Right cardiac atrium (tissue), 5 donors: ENCODE measurements around the gene STK36. TPM values are rescaled to one million over a fixed set of nuclear protein-coding genes. Genes with fewer than 3 reads are reported as not detected.

ENCODE experiments used
- ATAC-seq, 2 donors: fragments of 200-7000 bp; cut with Tn5 transposase; one replicate each; pipeline versions ENCODE4 v1.8.0 to v1.9.1; 2020; ENCODE audit warnings: moderate library complexity in 2 of 2, mild to moderate bottlenecking in 1 of 2
- DNase-seq, 3 donors: peaks; one replicate each; pipeline ENCODE4 v3.0.0-alpha.2; 2020
- H3K27ac ChIP-seq: one replicate; pipeline ENCODE4 v1.5.1; 2013; ENCODE audit warnings: mild to moderate bottlenecking, low read length, control low read depth, moderate library complexity
- H3K27me3 ChIP-seq: one replicate; pipeline ENCODE4 v1.6.1; 2013; ENCODE audit not compliant: control insufficient read depth, insufficient read depth
- H3K4me1 ChIP-seq: one replicate; pipeline ENCODE4 v1.6.1; 2013; ENCODE audit warnings: low read length; ENCODE audit not compliant: control insufficient read depth, insufficient read depth
- H3K4me3 ChIP-seq: one replicate; pipeline ENCODE4 v1.5.1; 2013; ENCODE audit warnings: low read length, control low read depth
- H3K9me3 ChIP-seq: one replicate; pipeline ENCODE4 v1.6.1; 2013; ENCODE audit warnings: low read length; ENCODE audit not compliant: control insufficient read depth
- WGBS: extraction: QIAGEN DNeasy Blood & Tissue Kit; methylation state at CpG from one replicate; pipeline ENCODE4 v1.1.7; 2013; 5-methylcytosine and 5-hydroxymethylcytosine counted together
- intact Hi-C, 4 donors: fragments of 100-400 bp; cut with DNase I; formaldehyde crosslinking; loops; one replicate each; pipeline versions ENCODE4 v1.11.0 to v1.14.0; 2022 to 2023
- polyA plus RNA-seq: library from polyadenylated mRNA; stranded (reverse); fragments of 200-250 nt; gene quantifications from one replicate; pipeline ENCODE4 v1.2.3, GENCODE V29; 2013
- total RNA-seq, 4 donors: library from RNA; stranded (reverse); fragmentation: NEBNext Ultra II Directional; extraction: Animal tissue kit (Norgen Biotek cat#: 25700); gene quantifications; one replicate each; pipeline ENCODE4 v1.2.1, GENCODE V29; 2021
- donor health status: healthy with polysubstance abuse.
- donor health status: DM: no; HTN: yes; CAD: no.
- donor health status: DM: no; HTN: no; CAD: no.
- donor health status: DM: no; HTN: yes; CAD: no; lungs with severe emphysema.
- donor health status: DM: yes; HTN: yes; CAD: no.

The STK36 gene
- total and polyA plus RNA-seq, 5 donors: 8.3 to 11.2 (median 9.7) TPM

DNA sequence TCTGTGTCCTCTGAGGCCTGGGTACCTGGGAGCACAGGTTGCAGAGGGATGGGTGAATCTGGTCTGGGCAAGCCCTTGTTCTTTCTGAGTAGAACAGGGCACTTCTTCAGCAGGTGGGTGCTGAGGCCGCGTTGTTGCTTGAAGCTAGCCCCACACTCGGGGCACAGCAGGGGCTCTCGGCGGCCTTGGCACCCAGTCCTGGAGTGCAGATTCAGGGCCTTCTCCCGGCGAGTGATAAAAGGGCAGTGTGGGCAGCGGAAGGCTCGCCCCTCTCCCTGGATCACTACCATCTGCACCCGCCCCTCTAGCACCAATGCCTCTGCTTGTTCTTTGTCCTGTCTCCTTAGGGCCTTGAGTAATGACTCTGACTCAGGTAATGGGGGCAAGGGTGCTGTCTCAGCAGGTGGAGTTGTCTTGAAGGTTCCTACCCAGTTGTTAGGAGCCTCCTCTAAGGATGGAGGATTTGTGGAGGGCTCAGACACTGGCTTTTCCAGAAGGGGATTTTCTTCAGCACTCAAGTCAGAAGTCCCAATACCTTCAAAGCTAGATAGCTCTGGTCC lies 28.1 kb upstream of the STK36 start:
- Histone ChIP-seq H3K27me3 (no peaks in the 10 kb centered on the region), H3K27ac (no peak overlapping the region), H3K9me3 (no peaks in the 10 kb centered on the region), H3K4me3 (no peak overlapping the region), H3K4me1 (no peaks in the 10 kb centered on the region)
- ATAC-seq (no peak), DNase-seq (no peak)
- intact Hi-C loops: loop anchor here in 1 of 4 donors (10.0 kb wide), 1 partner anchor 229 kb away; the partner anchor contains the start of gene VIL1
- WGBS: 93% methylated on average over 10 of the region's 10 CpGs

DNA sequence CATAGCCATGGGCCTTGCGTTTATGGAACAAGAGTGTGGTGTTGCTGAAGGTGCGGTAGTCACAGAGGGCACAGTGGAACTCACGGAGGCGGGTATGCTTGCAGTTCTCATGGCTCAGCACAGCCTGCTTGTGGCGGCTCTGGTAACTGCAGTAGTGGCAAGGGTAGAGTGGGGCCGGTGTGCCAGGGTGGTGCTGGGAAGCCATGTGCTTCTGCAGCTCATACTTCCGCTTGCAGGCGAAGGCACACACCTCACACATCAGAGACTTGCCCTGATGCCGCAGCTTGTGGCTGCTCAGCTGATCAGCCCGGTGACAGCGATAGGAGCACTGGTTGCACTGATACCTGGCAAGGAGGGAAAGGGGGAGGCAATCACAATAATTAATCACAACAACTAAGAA lies 27.2 kb upstream of the STK36 start:
- Histone ChIP-seq H3K27me3 (no peaks in the 10 kb centered on the region), H3K9me3 (no peaks in the 10 kb centered on the region), H3K4me3 (no peak overlapping the region), H3K27ac (no peak overlapping the region), H3K4me1 (no peaks in the 10 kb centered on the region)
- 89% methylated on average over 11 of the region's 11 CpGs for WGBS
- ATAC-seq: no peak
- DNase-seq: no peak
- intact Hi-C loops: loop anchor here in 1 of 4 donors (5.0 to 10.0 kb wide), 2 partner anchors 230 to 352 kb away; partner anchors contain the start of genes TMBIM1 and VIL1

DNA sequence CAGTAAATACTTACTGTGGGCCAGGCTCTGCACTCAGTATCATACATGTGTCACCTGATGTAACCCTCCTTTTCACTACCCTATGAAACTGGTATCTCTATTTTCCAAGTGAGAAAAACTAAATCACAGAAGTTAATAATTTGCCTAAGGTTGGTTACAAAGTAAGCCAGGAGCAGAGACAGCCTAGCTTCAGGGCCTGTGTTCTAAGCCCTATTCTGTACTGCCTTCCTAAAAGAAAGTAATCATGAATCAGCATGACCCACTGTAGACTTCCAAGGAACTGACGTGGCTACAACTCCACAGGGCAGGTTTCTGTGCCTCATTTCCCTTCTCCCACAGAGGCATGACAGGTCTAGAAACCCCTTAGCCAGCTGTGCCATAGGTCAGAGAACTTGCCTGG lies 26.8 kb upstream of the STK36 start:
- Histone ChIP-seq H3K4me1 (no peaks in the 10 kb centered on the region), H3K4me3 (no peak overlapping the region), H3K27me3 (no peaks in the 10 kb centered on the region), H3K27ac (no peak overlapping the region), H3K9me3 (no peaks in the 10 kb centered on the region)
- intact Hi-C loops: loop anchor here in 1 of 4 donors (5.0 to 10.0 kb wide), 2 partner anchors 230 to 353 kb away; partner anchors contain the start of genes TMBIM1 and VIL1
- no peak for DNase-seq
- 87% methylated on average over 1 of the region's 1 CpG for WGBS
- no peak for ATAC-seq

DNA sequence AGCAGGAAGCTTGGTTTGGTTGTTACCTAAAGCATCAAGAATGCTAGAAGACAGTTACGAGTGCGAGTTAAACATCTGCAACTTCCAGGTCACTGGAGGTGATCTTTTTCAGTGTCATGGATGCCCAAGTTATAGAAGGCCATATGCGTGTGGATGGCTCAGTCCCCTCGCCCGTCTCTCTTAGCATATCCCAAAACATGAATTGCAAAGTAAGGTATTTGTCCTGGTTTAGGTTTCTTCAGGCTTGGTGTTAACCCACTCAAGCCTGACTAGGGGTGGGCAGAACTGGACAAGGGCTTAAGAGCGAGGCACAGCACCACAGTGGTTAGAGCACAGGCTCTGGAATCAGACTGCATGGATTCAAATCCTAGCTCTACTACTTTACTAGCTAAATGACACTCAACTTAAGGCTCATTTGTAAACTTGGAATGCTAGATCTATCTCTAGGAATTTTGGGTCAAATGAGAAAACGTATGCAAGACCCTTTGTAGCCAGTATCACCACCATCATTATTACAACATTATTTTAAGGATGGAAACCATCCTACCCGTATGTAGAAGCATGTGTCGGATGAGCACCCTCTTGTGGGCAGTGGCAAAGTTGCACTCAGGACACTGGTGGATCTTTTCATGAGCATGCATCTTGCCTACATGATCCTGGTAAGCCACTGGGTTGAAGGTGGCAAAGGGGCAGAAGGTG lies 23.6 kb upstream of the STK36 start:
- peak; percentile 61 to 71 for ATAC-seq
- Histone ChIP-seq H3K4me1 (no peaks in the 10 kb centered on the region), H3K4me3 (no peak overlapping the region), H3K9me3 (no peaks in the 10 kb centered on the region), H3K27me3 (no peaks in the 10 kb centered on the region), H3K27ac (no peak overlapping the region)
- WGBS: 68% methylated on average over 9 of the region's 9 CpGs
- intact Hi-C loops: loop anchor here in 1 of 4 donors (5.0 to 10.0 kb wide), 2 partner anchors 233 to 356 kb away; partner anchors contain the start of genes TMBIM1 and VIL1
- peak; percentile 33 to 79 (median 64) for DNase-seq

DNA sequence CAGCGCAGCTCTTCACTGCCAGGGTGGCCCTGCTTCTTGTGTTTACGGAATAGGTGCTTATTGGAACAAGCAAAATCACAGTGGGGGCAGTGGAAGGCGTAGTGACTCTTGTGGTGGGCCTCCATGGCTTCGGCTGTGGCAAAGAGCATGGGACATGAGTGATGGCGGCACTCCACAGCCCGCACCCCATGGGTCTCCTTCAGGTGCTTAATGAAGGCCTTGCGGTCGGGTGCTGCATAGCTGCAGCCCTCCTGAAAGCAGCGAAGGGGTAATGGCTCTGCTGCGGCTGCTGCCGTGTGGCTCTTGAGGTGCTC lies 23.1 kb upstream of the STK36 start:
- no peak overlapping the region for H3K4me3 ChIP-seq
- H3K27me3 ChIP-seq: no peaks in the 10 kb centered on the region
- intact Hi-C loops: loop anchor here in 1 of 4 donors (5.0 to 10.0 kb wide), 2 partner anchors 234 to 356 kb away; partner anchors contain the start of genes TMBIM1 and VIL1
- DNase-seq (no peak), ATAC-seq (peak in 1 of 2 donors; percentile 15)
- H3K27ac ChIP-seq: no peak overlapping the region
- 85% methylated on average over 11 of the region's 11 CpGs for WGBS
- no peaks in the 10 kb centered on the region for H3K9me3 ChIP-seq
- H3K4me1 ChIP-seq: no peaks in the 10 kb centered on the region

DNA sequence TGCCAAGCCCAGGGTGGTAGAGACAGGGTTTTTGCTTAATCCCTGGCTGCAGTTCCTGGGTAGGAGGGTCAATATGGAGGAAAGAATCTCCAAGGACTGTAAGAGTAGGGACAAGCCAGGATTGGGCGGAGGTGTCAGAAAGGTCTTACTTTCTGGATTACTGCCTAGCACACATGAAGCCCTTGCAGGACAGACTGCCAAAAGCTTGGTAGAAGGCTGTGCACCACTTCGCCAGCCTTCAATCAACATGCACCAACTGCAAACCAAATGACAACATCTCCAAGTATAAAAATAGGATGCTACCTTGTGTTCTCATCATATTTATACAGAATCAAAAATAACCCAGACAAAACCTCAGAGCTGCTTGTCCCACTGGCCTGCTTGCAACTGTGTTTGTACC lies 16.1 kb upstream of the STK36 start:
- no peak overlapping the region for H3K4me3 ChIP-seq
- WGBS: 76% methylated on average over 2 of the region's 2 CpGs
- H3K27me3 ChIP-seq: no peaks in the 10 kb centered on the region
- H3K9me3 ChIP-seq: no peaks in the 10 kb centered on the region
- ATAC-seq (no peak), DNase-seq (no peak)
- intact Hi-C loops: no loop called here
- H3K4me1 ChIP-seq: no peaks in the 10 kb centered on the region
- H3K27ac ChIP-seq: peak overlapping the region; percentile 50

DNA sequence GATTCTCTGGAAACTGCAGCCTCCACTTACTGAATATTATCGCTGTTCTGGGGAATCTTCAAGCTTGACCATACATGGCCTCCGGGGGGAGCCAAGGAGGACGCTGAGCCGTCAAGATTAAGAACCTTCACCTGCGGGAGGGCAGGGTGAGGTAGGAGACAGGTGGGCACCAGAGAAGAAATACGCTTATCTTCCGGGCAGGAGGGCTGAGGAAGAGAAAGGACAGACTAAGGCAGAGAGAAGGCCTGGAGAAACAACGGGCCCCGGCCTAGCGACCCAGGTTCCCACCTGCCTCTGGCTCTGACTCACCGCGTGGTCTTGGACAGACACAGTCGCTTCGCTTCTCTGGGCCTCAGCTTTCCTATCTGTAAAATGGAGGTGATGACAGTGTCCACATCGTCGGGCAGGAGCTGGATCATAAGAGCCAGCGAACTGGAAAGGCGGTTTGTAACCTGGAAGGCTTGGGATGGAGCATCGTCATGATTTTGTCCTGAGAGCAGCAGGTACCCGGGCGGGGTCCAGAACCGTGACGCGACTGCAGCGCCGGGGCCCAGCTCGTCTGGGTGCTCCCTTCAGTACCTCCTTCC lies 13.1 kb upstream of the STK36 start:
- H3K4me1 ChIP-seq: no peaks in the 10 kb centered on the region
- 2% methylated on average over 27 of the region's 27 CpGs for WGBS
- H3K9me3 ChIP-seq: no peaks in the 10 kb centered on the region
- intact Hi-C loops: no loop called here
- no peaks in the 10 kb centered on the region for H3K27me3 ChIP-seq
- no peak for DNase-seq
- no peak for ATAC-seq
- H3K4me3 ChIP-seq: peak overlapping the region; percentile 84
- H3K27ac ChIP-seq: no peak overlapping the region

DNA sequence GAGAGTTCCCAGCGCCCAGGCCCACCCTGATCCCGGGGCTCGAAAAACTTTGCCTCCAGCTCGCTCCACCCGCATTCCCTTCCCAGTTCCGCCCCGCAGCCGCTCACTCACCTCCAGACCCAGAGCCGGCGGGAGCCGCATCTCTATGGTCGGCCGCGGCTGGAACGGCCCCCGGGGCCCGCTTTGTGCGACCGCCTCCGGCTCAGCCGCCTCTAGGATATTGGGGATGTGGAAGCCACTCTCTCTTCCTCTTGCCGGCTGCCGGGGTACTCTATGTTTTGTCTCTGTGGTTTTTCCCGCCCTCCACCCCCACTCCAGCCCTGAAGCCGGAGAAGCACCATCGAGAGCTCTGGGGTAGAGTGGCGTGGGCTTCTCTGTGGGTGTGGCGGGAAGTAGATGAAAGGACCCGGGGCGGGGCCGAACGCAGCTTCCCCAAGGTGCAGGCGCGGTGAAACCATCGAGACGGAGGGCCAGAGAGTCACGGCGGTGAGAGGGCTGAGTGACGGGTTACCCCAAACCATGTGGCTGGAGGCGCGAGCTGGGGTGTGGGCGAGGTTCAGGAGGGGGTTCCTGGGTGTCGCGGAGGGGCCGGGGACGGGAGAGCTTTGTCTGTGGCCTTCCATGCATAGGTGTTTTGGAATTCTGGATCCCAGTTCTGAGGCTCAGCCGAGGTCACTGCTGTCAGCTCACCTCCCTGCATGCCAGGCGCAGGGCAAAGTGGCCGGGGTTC lies 12.5 kb upstream of the STK36 start, which contains the start of the genes BCS1L and ZNF142:
TSS of gene BCS1L (plus strand) at position 426 of the 730 bp plus-strand sequence. CDS start 1,305 bp downstream, outside the sequence.
TSS of gene ZNF142 (minus strand) at position 366 of the 730 bp plus-strand sequence. CDS start 3,194 bp downstream, outside the sequence.
- no peaks in the 10 kb centered on the region for H3K27me3 ChIP-seq
- intact Hi-C loops: no loop called here
- DNase-seq: peak; percentile 93 to 98 (median 96)
- peak within 1 kb of the TSS; percentile 16 for H3K27ac ChIP-seq
- ATAC-seq: peak; percentile 97 to 98
- H3K9me3 ChIP-seq: no peaks in the 10 kb centered on the region
- no peaks in the 10 kb centered on the region for H3K4me1 ChIP-seq
- under 1% methylated on average over 49 of the region's 49 CpGs for WGBS
- peak within 1 kb of the TSS; percentile 84 for H3K4me3 ChIP-seq

DNA sequence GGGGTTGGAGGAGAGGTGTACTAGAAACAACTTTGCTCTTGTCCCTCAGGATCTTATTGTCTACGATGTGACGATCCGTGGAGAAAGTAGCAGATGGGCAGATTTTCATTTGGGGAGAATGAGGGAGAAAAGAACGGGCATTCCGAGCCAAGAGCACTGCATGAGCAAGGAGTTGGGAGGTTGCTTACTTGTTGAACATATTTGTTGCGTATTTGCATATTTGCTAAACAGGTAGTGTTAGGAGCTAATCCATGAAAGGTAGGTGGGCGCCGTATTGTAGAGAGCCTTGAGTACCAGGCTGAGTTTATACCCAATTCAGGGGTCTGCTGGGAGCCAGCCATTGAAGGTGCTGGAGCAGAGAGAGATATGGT lies 11.9 kb upstream of the STK36 start:
- Histone ChIP-seq H3K4me3 (peak overlapping the region; percentile 84), H3K27me3 (no peaks in the 10 kb centered on the region), H3K27ac (peak overlapping the region; percentile 16), H3K4me1 (no peaks in the 10 kb centered on the region), H3K9me3 (no peaks in the 10 kb centered on the region)
- DNase-seq: no peak
- intact Hi-C loops: no loop called here
- no peak for ATAC-seq
- 16% methylated on average over 8 of the region's 8 CpGs for WGBS

DNA sequence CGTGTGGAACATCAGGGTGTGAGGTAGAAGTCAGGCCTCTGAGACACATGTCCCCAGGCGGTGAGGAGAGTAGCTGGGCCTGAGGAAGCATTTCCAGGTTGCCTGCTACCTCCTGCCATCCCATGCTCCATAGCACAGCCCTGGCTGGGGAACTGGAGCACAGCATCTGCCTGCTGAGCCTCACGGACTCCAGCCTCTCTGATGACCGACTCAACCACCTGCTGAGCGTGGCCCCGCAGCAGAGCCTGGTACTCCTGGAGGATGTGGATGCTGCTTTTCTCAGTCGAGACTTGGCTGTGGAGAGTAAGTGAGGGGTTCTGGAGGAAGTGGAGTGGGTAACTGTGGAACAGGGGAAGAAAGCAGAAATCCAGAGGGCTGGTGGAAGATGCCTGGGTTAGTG lies 9.5 kb upstream of the STK36 start:
- no peaks in the 10 kb centered on the region for H3K4me1 ChIP-seq
- H3K9me3 ChIP-seq: no peaks in the 10 kb centered on the region
- no peaks in the 10 kb centered on the region for H3K27me3 ChIP-seq
- 83% methylated on average over 7 of the region's 7 CpGs for WGBS
- ATAC-seq: no peak
- no peak overlapping the region for H3K27ac ChIP-seq
- H3K4me3 ChIP-seq: no peak overlapping the region
- DNase-seq: no peak
- intact Hi-C loops: no loop called here
